SH-SY5Y (cell line): Measurements from ENCODE around the gene ASRGL1.
A peak's percentile ranks its signal among the peaks of the same experiment; 100 is the strongest.

Source experiments
- GATA2 ChIP-seq: IDR thresholded peaks from 2 replicates; pipeline ENCODE4 v1.6.1; 2011; ENCODE audit warnings: mild to moderate bottlenecking, low read depth, low read length
- GATA3 ChIP-seq: IDR thresholded peaks from 2 replicates; pipeline ENCODE4 v1.6.1; 2011; ENCODE audit warnings: low read depth, mild to moderate bottlenecking, low read length, moderate library complexity

ASRGL1 gene

DNA sequence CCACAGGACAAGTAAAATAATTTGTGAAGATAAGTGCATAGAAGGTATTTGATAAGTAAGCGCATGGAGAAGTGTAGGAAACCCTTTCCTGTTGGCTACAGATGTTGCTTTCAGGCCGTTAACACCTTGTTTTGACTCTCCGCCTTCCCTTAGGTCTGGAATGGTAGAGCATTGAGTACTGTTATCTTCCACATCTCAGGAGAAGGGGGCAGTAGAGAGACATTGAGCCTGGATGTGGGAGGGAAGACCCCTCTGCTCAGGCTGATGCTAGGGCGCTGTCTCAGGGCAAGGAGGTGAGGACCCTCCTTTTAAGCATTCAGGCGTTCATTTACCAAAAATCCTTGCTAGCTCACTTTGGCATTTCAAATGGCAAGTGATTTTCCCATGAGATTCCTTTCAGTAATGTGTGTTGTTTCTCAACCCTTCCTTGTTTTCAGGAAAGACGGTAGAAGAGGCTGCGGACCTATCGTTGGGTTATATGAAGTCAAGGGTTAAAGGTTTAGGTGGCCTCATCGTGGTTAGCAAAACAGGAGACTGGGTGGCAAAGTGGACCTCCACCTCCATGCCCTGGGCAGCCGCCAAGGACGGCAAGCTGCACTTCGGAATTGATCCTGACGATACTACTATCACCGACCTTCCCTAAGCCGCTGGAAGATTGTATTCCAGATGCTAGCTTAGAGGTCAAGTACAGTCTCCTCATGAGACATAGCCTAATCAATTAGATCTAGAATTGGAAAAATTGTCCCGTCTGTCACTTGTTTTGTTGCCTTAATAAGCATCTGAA is 54.6 kb downstream of the ASRGL1 start:
- TF ChIP-seq GATA3 (no peak; the same call in 1 of the 2 replicates), GATA2 (peak; percentile 67)

DNA sequence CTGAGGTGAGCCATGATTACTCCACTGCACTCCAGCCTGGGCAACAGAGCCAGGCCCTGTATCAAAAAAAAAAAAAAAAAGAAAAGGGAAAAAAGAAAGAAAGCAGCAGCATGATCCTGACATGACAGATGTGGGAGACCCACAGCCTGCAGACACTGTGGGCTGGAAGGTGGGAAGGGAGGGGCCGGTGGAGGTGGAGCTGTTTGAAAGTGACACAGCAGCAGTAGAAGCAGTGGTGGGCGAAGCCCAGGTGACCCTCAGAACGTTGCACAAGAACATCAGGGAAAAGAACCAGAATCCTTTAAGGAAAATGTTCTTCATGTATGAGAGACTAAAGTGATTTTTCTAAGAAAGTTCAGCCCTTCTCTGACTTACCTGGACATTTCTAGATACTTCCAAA is 55.3 kb downstream of the ASRGL1 start:
- TF ChIP-seq GATA2 (no peak), GATA3 (no peak)

- TF ChIP-seq GATA3, result no peak
- no peak for TF ChIP-seq GATA2
These were observed 55.9 kb downstream of the ASRGL1 start for GRCh38 chr11:62393061-62393611.

- TF ChIP-seq GATA2 (no peak), GATA3 (no peak)
These were observed 56.5 kb downstream of the ASRGL1 start for GRCh38 chr11:62393735-62394134.

- TF ChIP-seq GATA2 (no peak), GATA3 (no peak)
These were observed 57.7 kb downstream of the ASRGL1 start for GRCh38 chr11:62394825-62395538.

DNA sequence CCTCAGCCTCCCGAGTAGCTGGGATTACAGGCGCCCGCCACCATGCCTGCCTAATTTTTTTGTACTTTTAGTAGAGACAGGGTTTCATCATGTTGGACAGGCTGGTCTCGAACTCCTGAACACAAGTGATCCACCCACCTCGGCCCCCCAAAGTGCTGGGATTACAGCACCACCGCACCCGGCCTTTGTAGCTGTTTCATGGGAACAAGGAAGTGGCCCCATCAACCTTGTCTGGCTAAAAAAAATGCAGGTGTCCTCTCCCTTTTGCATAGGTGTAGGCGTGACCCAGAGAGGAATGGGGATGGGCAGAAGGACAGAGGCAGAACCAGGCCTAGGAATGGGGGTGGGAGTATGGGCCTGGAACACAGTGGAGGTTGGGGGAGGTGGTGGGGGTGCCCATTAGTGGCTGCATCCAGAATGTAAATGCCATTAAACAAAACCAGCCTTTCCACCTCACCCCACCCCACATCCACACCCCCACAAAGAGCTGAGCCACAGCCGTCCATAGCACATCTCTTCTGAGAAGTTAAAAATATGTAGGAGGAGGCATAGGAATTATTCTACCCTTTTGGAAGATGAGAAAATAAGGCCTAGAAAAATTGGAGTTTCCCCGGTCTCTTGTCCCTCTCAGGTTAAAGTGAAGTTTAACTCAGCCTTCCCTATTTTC is 58.8 kb downstream of the ASRGL1 start:
- TF ChIP-seq GATA3 (no peak), GATA2 (no peak)

DNA sequence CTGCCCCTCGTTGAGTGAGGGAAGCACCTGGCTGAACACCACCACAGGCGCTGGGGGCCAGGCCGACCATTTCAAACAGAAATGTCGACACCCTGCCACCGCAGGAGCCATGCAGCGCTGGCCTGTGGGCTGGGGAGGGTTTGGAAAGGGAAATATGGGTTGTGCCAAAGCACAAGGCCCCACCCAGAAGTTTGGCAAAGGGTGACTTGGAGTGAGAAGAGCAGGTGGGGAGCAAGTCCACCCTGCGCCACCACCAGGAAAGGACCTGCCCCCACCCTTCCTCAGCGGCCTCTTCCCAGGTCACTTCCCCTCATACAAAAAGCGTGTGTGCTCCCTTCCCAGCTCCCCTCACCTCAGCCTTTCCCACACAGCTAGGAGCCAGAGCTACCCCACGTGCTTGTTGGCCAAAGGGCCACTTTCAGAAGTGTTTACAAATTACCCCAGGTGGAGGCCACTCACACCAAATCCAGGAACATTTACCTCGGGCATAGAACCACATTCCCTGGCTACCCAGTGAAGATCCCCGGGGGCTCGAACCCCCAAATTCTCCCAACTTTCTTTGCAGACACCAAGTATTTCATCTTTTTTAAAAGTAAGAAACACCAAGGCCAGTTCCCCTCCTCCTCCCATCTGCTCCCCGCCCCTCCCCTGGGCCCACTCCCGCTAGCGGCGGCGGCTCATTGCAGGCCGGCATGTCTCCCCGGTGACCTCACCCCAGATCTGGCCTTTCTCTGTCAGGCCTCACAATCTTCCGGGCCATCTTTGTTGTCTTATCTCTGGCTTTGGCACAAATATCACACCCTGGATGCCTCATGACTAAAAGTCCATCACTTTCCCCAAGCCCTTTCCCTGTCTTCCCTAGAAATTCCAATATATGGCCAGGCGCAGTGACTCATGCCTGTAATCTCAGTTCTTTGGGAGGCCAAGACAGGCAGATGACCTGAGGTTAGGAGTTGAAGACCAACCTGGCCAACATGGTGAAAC is 61.1 kb downstream of the ASRGL1 start:
- TF ChIP-seq GATA3, result no peak
- peak; percentile 84 for TF ChIP-seq GATA2

DNA sequence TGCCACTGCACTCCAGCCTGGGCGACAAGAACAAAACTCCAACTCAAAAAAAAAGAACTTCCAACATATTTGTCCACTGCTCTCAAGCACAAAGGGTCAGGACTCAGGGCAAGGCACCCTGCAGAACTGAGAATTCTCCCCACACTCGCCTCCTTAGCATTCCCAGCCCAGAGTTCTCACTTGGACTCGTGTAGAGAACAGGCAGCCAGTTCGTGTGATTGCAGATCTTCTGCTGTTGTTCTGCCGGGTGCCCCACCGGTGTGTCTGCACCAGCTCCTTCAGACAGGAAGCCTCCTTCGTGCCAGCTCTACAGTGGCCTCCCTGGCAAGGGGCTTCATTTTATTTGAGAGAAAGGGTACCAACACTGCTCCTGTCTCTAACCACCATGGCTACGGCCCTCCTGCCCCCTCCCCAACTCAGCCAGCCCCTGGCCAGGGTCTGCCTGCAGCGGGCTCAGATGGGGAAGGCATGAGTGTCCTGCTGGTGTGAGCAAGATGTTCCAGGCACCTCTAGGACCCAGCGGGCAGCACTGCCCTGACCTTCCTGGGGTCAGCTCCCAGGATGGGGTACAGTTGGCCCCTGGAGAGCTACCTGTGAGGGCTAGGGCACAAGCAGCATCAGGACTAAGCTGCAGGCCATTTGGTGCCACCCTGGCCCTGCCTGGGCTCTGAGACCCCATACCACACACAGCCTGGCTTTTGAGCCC is 62.1 kb downstream of the ASRGL1 start:
- TF ChIP-seq GATA3 (no peak), GATA2 (no peak)

GRCh38 chr11:62399878-62400266 is 62.6 kb downstream of the ASRGL1 start:
- TF ChIP-seq GATA2 (no peak), GATA3 (no peak)

DNA sequence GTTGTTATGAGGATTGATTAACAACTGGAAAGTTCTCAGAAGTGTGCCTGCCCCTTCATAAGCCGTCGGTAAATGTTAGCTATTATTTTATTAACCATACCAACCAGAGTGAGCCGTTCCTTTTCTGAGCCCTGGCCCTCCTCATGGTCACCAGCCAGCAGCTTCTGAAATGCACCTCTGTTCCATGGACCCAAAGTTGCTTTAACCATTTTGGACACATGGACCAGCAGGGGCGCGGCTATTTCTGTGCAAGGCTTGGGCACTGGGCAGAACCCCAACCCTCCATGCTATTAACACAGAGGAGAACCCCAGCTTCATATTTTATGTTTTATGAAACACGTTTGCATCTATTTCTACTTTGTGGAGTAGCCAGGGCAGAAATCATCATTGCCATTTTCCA is 63.0 kb downstream of the ASRGL1 start:
- TF ChIP-seq GATA3 (no peak), GATA2 (no peak)

GRCh38 chr11:62400760-62401159 is 63.5 kb downstream of the ASRGL1 start:
- TF ChIP-seq GATA2 (no peak), GATA3 (no peak)

GRCh38 chr11:62401356-62401755 is 64.1 kb downstream of the ASRGL1 start:
- TF ChIP-seq GATA2, result no peak
- TF ChIP-seq GATA3, result no peak

- TF ChIP-seq GATA3 (no peak), GATA2 (no peak)
These were observed 64.6 kb downstream of the ASRGL1 start for GRCh38 chr11:62401811-62402210.
